Measurements from ENCODE around the gene ZFHX3.

- TF ChIP-seq CTCF (IDR thresholded peaks at IDR 0.05) (no peak), EZH2 (IDR thresholded peaks at IDR 0.05; ENCODE audit: borderline replicate concordance, insufficient read depth, low read depth, low read length, poor library complexity, severe bottlenecking) (no peak)
Observed at GRCh38 chr16:73020409-73020884, 27.5 kb downstream of the ZFHX3 start.

All from B cell (primary cell).